Glutamatergic neuron (in vitro differentiated cells): ENCODE measurements around the gene CCL5. TPM values are rescaled to one million over a fixed set of nuclear protein-coding genes. Genes with fewer than 3 reads are reported as not detected.

Source experiments
- DNase-seq: peaks from one replicate; pipeline ENCODE4 v3.0.0; 2022
- H3K27ac Mint-ChIP-seq: one replicate; pipeline ENCODE4 v1.8.0; 2020; ENCODE audit warnings: mild to moderate bottlenecking, mixed read lengths, inconsistent platforms; ENCODE audit not compliant: unreplicated experiment
- H3K27me3 Mint-ChIP-seq: one replicate; pipeline ENCODE4 v1.8.0; 2020; ENCODE audit warnings: mild to moderate bottlenecking, moderate library complexity, mixed read lengths, inconsistent platforms; ENCODE audit not compliant: unreplicated experiment
- H3K36me3 Mint-ChIP-seq: one replicate; pipeline ENCODE4 v1.8.0; 2020; ENCODE audit warnings: mild to moderate bottlenecking, mixed read lengths, inconsistent platforms; ENCODE audit not compliant: unreplicated experiment
- H3K4me1 Mint-ChIP-seq: one replicate; pipeline ENCODE4 v1.8.0; 2020; ENCODE audit warnings: mild to moderate bottlenecking, low read depth, mixed read lengths, inconsistent platforms; ENCODE audit not compliant: unreplicated experiment
- H3K4me3 Mint-ChIP-seq: one replicate; pipeline ENCODE4 v1.8.0; 2020; ENCODE audit warnings: mild to moderate bottlenecking, mixed read lengths, inconsistent platforms; ENCODE audit not compliant: unreplicated experiment
- H3K9me3 Mint-ChIP-seq: one replicate; pipeline ENCODE4 v1.8.0; 2020; ENCODE audit warnings: mild to moderate bottlenecking, moderate library complexity, mixed read lengths, inconsistent platforms; ENCODE audit not compliant: unreplicated experiment
- CTCF ChIP-seq: fragments of 200-600 bp; sonication (generic); IDR thresholded peaks from one replicate; pipeline ENCODE4 v1.5.0; 2021; ENCODE audit not compliant: partially characterized antibody, unreplicated experiment
- long read RNA-seq: library from polyadenylated mRNA; unstranded; transcript quantifications from one replicate; pipeline ENCODE4 v2.0.0, GENCODE V29; 2020; ENCODE audit not compliant: unreplicated experiment
- total RNA-seq: library from RNA; stranded (reverse); fragmentation: NEBNext Ultra II Directional; extraction: Animal tissue kit (Norgen Biotek cat#: 25700); gene quantifications from one replicate; pipeline ENCODE4 v1.2.1, GENCODE V29; 2021; ENCODE audit not compliant: unreplicated experiment

CCL5 gene
- total RNA-seq = not detected
- long read RNA-seq = 0 reads

GRCh38 chr17:35879773-35880654 is at the start of gene CCL5:
CCL5 (minus strand) TSS chr17:35880360.
- H3K27me3 Mint-ChIP-seq = no peaks in the 10 kb centered on the region
- H3K9me3 Mint-ChIP-seq = peaks cover 2% of the 10 kb centered on the region
- H3K4me3 Mint-ChIP-seq = no peak within 1 kb of the TSS
- DNase-seq = no peak
- H3K4me1 Mint-ChIP-seq = no peaks in the 10 kb centered on the region
- H3K27ac Mint-ChIP-seq = no peak within 1 kb of the TSS
- no peaks in the 10 kb centered on the region for H3K36me3 Mint-ChIP-seq
- no peak for TF ChIP-seq CTCF

- H3K36me3 Mint-ChIP-seq = no peaks in the 10 kb centered on the region
- no peaks in the 10 kb centered on the region for H3K4me1 Mint-ChIP-seq
- no peak for DNase-seq
- no peak overlapping the region for H3K4me3 Mint-ChIP-seq
- no peaks in the 10 kb centered on the region for H3K9me3 Mint-ChIP-seq
- no peak overlapping the region for H3K27ac Mint-ChIP-seq
- H3K27me3 Mint-ChIP-seq = peaks cover 2% of the 10 kb centered on the region
- TF ChIP-seq CTCF = no peak
Measured at GRCh38 chr17:35927714-35928113, 47.6 kb upstream of the CCL5 start.

- Mint-ChIP-seq H3K27me3 (no peaks in the 10 kb centered on the region), H3K9me3 (no peaks in the 10 kb centered on the region), H3K27ac (no peak overlapping the region), H3K36me3 (no peaks in the 10 kb centered on the region), H3K4me3 (no peak overlapping the region), H3K4me1 (no peaks in the 10 kb centered on the region)
- DNase-seq = no peak
- TF ChIP-seq CTCF = no peak
Measured at GRCh38 chr17:35923609-35924114, 43.5 kb upstream of the CCL5 start.

- Mint-ChIP-seq H3K27me3 (no peaks in the 10 kb centered on the region), H3K4me3 (no peak overlapping the region), H3K9me3 (no peaks in the 10 kb centered on the region), H3K4me1 (no peaks in the 10 kb centered on the region), H3K36me3 (no peaks in the 10 kb centered on the region), H3K27ac (no peak overlapping the region)
- no peak for TF ChIP-seq CTCF
- no peak for DNase-seq
Measured at GRCh38 chr17:35920229-35920628, 40.1 kb upstream of the CCL5 start.

GRCh38 chr17:35918665-35919064 is 38.5 kb upstream of the CCL5 start:
- Mint-ChIP-seq H3K9me3 (no peaks in the 10 kb centered on the region), H3K27me3 (no peaks in the 10 kb centered on the region), H3K27ac (no peak overlapping the region), H3K4me1 (no peaks in the 10 kb centered on the region), H3K4me3 (no peak overlapping the region), H3K36me3 (peaks cover 5% of the 10 kb centered on the region)
- TF ChIP-seq CTCF = no peak
- no peak for DNase-seq
